ENCODE measurements around the gene C12orf43. TPM values are rescaled to one million over a fixed set of nuclear protein-coding genes. Genes with fewer than 3 reads are reported as not detected.

C12orf43 gene
- total RNA-seq, 2 experiments from 2014 or later = 16.4 to 24.6 TPM

- H3K9me3 Mint-ChIP-seq (ENCODE audit: low read depth) = no peaks in the 10 kb centered on the region
- CTCF ChIA-PET = interaction anchor here (1.1 to 1.9 kb wide), 2 partner anchors 30 to 59 kb away, joined by 3 to 5 read pairs; no protein-coding TSS in a partner anchor
- H3K36me3 Mint-ChIP-seq = peaks cover 12% of the 10 kb centered on the region
- ATAC-seq (no peak), DNase-seq (no peak)
- H3K4me3 Mint-ChIP-seq = no peak overlapping the region
- H3K27ac Mint-ChIP-seq = no peak overlapping the region
- H3K4me1 Mint-ChIP-seq = peaks cover 4% of the 10 kb centered on the region
- H3K27me3 Mint-ChIP-seq = no peaks in the 10 kb centered on the region
Measured at GRCh38 chr12:121001841-121002483, 14.3 kb downstream of the C12orf43 start.

GRCh38 chr12:121001060-121001459 lies 15.2 kb downstream of the C12orf43 start:
- H3K36me3 Mint-ChIP-seq = peaks cover 9% of the 10 kb centered on the region
- no peak overlapping the region for H3K27ac Mint-ChIP-seq
- CTCF ChIA-PET = interaction anchor here (1.1 to 1.9 kb wide), 2 partner anchors 29 to 60 kb away, joined by 3 to 5 read pairs; no protein-coding TSS in a partner anchor
- DNase-seq (no peak), ATAC-seq (no peak)
- no peak overlapping the region for H3K4me3 Mint-ChIP-seq
- peaks cover 4% of the 10 kb centered on the region for H3K4me1 Mint-ChIP-seq
- no peaks in the 10 kb centered on the region for H3K27me3 Mint-ChIP-seq
- H3K9me3 Mint-ChIP-seq (ENCODE audit: low read depth) = no peaks in the 10 kb centered on the region

GRCh38 chr12:121000530-121000929 lies 15.8 kb downstream of the C12orf43 start:
- Mint-ChIP-seq H3K27ac (no peak overlapping the region), H3K27me3 (no peaks in the 10 kb centered on the region), H3K9me3 (ENCODE audit: low read depth) (no peaks in the 10 kb centered on the region), H3K4me1 (peaks cover 4% of the 10 kb centered on the region), H3K36me3 (peaks cover 8% of the 10 kb centered on the region), H3K4me3 (no peak overlapping the region)
- no peak for DNase-seq
- CTCF ChIA-PET = no interaction called here
- no peak for ATAC-seq

GRCh38 chr12:120999191-121000120 lies 16.8 kb downstream of the C12orf43 start:
- CTCF ChIA-PET = no interaction called here
- Mint-ChIP-seq H3K9me3 (ENCODE audit: low read depth) (no peaks in the 10 kb centered on the region), H3K4me3 (no peak overlapping the region), H3K27me3 (peaks cover 4% of the 10 kb centered on the region), H3K27ac (no peak overlapping the region), H3K36me3 (peaks cover 6% of the 10 kb centered on the region), H3K4me1 (no peaks in the 10 kb centered on the region)
- no peak for DNase-seq
- ATAC-seq = no peak

- CTCF ChIA-PET = interaction anchor here (0.6 kb wide), 1 partner anchor 299 kb away, joined by 3 read pairs; no protein-coding TSS in a partner anchor
Measured at GRCh38 chr12:120998435-120998834, 17.9 kb downstream of the C12orf43 start.

GRCh38 chr12:120997448-120997847 lies 18.8 kb downstream of the C12orf43 start:
- Mint-ChIP-seq H3K27ac (no peak overlapping the region), H3K9me3 (ENCODE audit: low read depth) (no peaks in the 10 kb centered on the region), H3K4me3 (no peak overlapping the region), H3K4me1 (no peaks in the 10 kb centered on the region), H3K36me3 (no peaks in the 10 kb centered on the region), H3K27me3 (peaks cover 4% of the 10 kb centered on the region)
- ATAC-seq (no peak), DNase-seq (no peak)
- CTCF ChIA-PET = no interaction called here

More at GRCh38 chr12:120998435-120998834, 17.9 kb downstream of the C12orf43 start:
- ATAC-seq = no peak
- Mint-ChIP-seq H3K27ac (no peak overlapping the region), H3K36me3 (peaks cover 3% of the 10 kb centered on the region), H3K4me3 (no peak overlapping the region), H3K4me1 (no peaks in the 10 kb centered on the region), H3K27me3 (peaks cover 4% of the 10 kb centered on the region), H3K9me3 (ENCODE audit: low read depth) (no peaks in the 10 kb centered on the region)
- DNase-seq = no peak

GRCh38 chr12:120996133-120996746 lies 20.0 kb downstream of the C12orf43 start:
- Mint-ChIP-seq H3K9me3 (ENCODE audit: low read depth) (no peaks in the 10 kb centered on the region), H3K27ac (no peak overlapping the region), H3K4me3 (no peak overlapping the region), H3K36me3 (no peaks in the 10 kb centered on the region), H3K27me3 (peaks cover 7% of the 10 kb centered on the region), H3K4me1 (no peaks in the 10 kb centered on the region)
- no peak for ATAC-seq
- no peak for DNase-seq
- CTCF ChIA-PET = no interaction called here

GRCh38 chr12:120994589-120995337 lies 21.5 kb downstream of the C12orf43 start:
- CTCF ChIA-PET = no interaction called here
- H3K36me3 Mint-ChIP-seq = no peaks in the 10 kb centered on the region
- peaks cover 8% of the 10 kb centered on the region for H3K27me3 Mint-ChIP-seq
- ATAC-seq (no peak), DNase-seq (no peak)
- no peaks in the 10 kb centered on the region for H3K9me3 Mint-ChIP-seq (ENCODE audit: low read depth)
- H3K4me1 Mint-ChIP-seq = no peaks in the 10 kb centered on the region
- H3K4me3 Mint-ChIP-seq = no peak overlapping the region
- H3K27ac Mint-ChIP-seq = no peak overlapping the region

- CTCF ChIA-PET = no interaction called here
- no peak overlapping the region for H3K27ac Mint-ChIP-seq
- H3K4me3 Mint-ChIP-seq = no peak overlapping the region
- no peak for ATAC-seq
- H3K27me3 Mint-ChIP-seq = peaks cover 11% of the 10 kb centered on the region
- DNase-seq = no peak
- no peaks in the 10 kb centered on the region for H3K36me3 Mint-ChIP-seq
- H3K4me1 Mint-ChIP-seq = no peaks in the 10 kb centered on the region
- H3K9me3 Mint-ChIP-seq (ENCODE audit: low read depth) = no peaks in the 10 kb centered on the region
Measured at GRCh38 chr12:120994059-120994458, 22.2 kb downstream of the C12orf43 start.

GRCh38 chr12:120993496-120993895 lies 22.8 kb downstream of the C12orf43 start:
- no peaks in the 10 kb centered on the region for H3K4me1 Mint-ChIP-seq
- no peaks in the 10 kb centered on the region for H3K9me3 Mint-ChIP-seq (ENCODE audit: low read depth)
- ATAC-seq (no peak), DNase-seq (no peak)
- peaks cover 11% of the 10 kb centered on the region for H3K27me3 Mint-ChIP-seq
- no peak overlapping the region for H3K4me3 Mint-ChIP-seq
- H3K27ac Mint-ChIP-seq = no peak overlapping the region
- H3K36me3 Mint-ChIP-seq = no peaks in the 10 kb centered on the region
- CTCF ChIA-PET = no interaction called here

- no peak overlapping the region for H3K27ac Mint-ChIP-seq
- ATAC-seq (no peak), DNase-seq (no peak)
- no peaks in the 10 kb centered on the region for H3K4me1 Mint-ChIP-seq
- CTCF ChIA-PET = interaction anchor here (0.8 to 1.4 kb wide), 2 partner anchors 13 to 21 kb away, joined by 3 to 4 read pairs; no protein-coding TSS in a partner anchor
- no peaks in the 10 kb centered on the region for H3K36me3 Mint-ChIP-seq
- H3K4me3 Mint-ChIP-seq = no peak overlapping the region
- no peaks in the 10 kb centered on the region for H3K9me3 Mint-ChIP-seq (ENCODE audit: low read depth)
- H3K27me3 Mint-ChIP-seq = peaks cover 11% of the 10 kb centered on the region
Measured at GRCh38 chr12:120992989-120993388, 23.3 kb downstream of the C12orf43 start.

- Mint-ChIP-seq H3K9me3 (ENCODE audit: low read depth) (no peaks in the 10 kb centered on the region), H3K4me3 (no peak overlapping the region), H3K27me3 (peaks cover 11% of the 10 kb centered on the region), H3K4me1 (no peaks in the 10 kb centered on the region), H3K36me3 (no peaks in the 10 kb centered on the region), H3K27ac (no peak overlapping the region)
- CTCF ChIA-PET = interaction anchor here (0.7 to 1.4 kb wide), 4 partner anchors 14 to 343 kb away, joined by 3 to 5 read pairs (median 4); no protein-coding TSS in a partner anchor
- ATAC-seq (no peak), DNase-seq (no peak)
Measured at GRCh38 chr12:120991965-120992364, 24.3 kb downstream of the C12orf43 start.

Data from activated CD8-positive, alpha-beta memory T cell treated with anti-CD3 and anti-CD28 coated beads, Interleukin-2, amount 10 ng/mL, durations not matched to agents 7 days and 5 days (primary cell).